ENCODE results near the gene CSNK1E.
"Not testable (repeated sequence)": the region's sequence is repeated elsewhere in the genome, so short reads cannot be mapped to it uniquely, and the experiment has no call there.

Gene CSNK1E

GRCh38 chr22:38317122-38317994, at the start of gene CSNK1E:
Gene CSNK1E (minus strand): TSS chr22:38317433. CDS start chr22:38314157, 3,276 bp downstream.
- DNase-seq: peak; percentile 71

- DNase-seq: not testable (repeated sequence)
Observed at GRCh38 chr22:38365829-38366228, 48.6 kb upstream of the CSNK1E start.

GRCh38 chr22:38365174-38365573, 47.9 kb upstream of the CSNK1E start:
- DNase-seq: not testable (repeated sequence)

- DNase-seq: not testable (repeated sequence)
Observed at GRCh38 chr22:38360560-38360959, 43.3 kb upstream of the CSNK1E start.

GRCh38 chr22:38359817-38360216, 42.6 kb upstream of the CSNK1E start:
- DNase-seq: not testable (repeated sequence)

GRCh38 chr22:38357971-38358370, 40.7 kb upstream of the CSNK1E start:
- not testable (repeated sequence) for DNase-seq

- DNase-seq: no peak
Observed at GRCh38 chr22:38355275-38355674, 38.0 kb upstream of the CSNK1E start.

- DNase-seq: no peak
Observed at GRCh38 chr22:38353701-38354100, 36.5 kb upstream of the CSNK1E start.

GRCh38 chr22:38353142-38353629, 36.0 kb upstream of the CSNK1E start:
- DNase-seq: peak; percentile 66

- no peak for DNase-seq
Observed at GRCh38 chr22:38352436-38352835, 35.2 kb upstream of the CSNK1E start.

- DNase-seq: no peak
Observed at GRCh38 chr22:38350444-38351359, 33.5 kb upstream of the CSNK1E start.

GRCh38 chr22:38348751-38349496, 31.7 kb upstream of the CSNK1E start:
- DNase-seq: no peak

GRCh38 chr22:38347944-38348750, 30.9 kb upstream of the CSNK1E start:
- DNase-seq: no peak

- DNase-seq: no peak
Observed at GRCh38 chr22:38347181-38347943, 30.1 kb upstream of the CSNK1E start.

GRCh38 chr22:38346506-38346905, 29.3 kb upstream of the CSNK1E start:
- no peak for DNase-seq

GRCh38 chr22:38345782-38346181, 28.5 kb upstream of the CSNK1E start:
- DNase-seq: no peak

GRCh38 chr22:38339893-38340292, 22.7 kb upstream of the CSNK1E start:
- not testable (repeated sequence) for DNase-seq

GRCh38 chr22:38338772-38339379, 21.6 kb upstream of the CSNK1E start:
- DNase-seq: no peak

GRCh38 chr22:38336699-38337098, 19.5 kb upstream of the CSNK1E start:
- DNase-seq: no peak

GRCh38 chr22:38335077-38335476, 17.8 kb upstream of the CSNK1E start:
- DNase-seq: no peak
